H7 (cell line): ENCODE data around the gene TRDMT1. TPM values are rescaled to one million over a fixed set of nuclear protein-coding genes. Genes with fewer than 3 reads are reported as not detected.

Experiments used
- DNase-seq: peaks from one replicate; pipeline ENCODE4 v3.0.0; 2012
- H3K27me3 ChIP-seq: 2 replicates; pipeline ENCODE4 v1.6.0; 2011; ENCODE audit warnings: mild to moderate bottlenecking, low read length; ENCODE audit not compliant: control insufficient read depth, insufficient read depth
- H3K36me3 ChIP-seq: replicated peaks from 2 replicates; pipeline ENCODE4 v1.5.1; 2011; ENCODE audit warnings: low read length; ENCODE audit not compliant: control insufficient read depth, insufficient read depth
- H3K4me3 ChIP-seq: 2 replicates; pipeline ENCODE4 v1.5.1; 2011; ENCODE audit warnings: low read depth, mild to moderate bottlenecking, control low read depth, low read length, moderate library complexity; ENCODE audit not compliant: insufficient read depth
- total RNA-seq: library from RNA; depleted of rRNA; stranded (reverse); fragments of >200 nt; shearing (Covaris generic); gene quantifications from 2 replicates; pipeline ENCODE4 v1.2.3, GENCODE V29; 2014

Gene TRDMT1
- total RNA-seq, 1 experiment from 2014 or later = 8.0 TPM

DNA sequence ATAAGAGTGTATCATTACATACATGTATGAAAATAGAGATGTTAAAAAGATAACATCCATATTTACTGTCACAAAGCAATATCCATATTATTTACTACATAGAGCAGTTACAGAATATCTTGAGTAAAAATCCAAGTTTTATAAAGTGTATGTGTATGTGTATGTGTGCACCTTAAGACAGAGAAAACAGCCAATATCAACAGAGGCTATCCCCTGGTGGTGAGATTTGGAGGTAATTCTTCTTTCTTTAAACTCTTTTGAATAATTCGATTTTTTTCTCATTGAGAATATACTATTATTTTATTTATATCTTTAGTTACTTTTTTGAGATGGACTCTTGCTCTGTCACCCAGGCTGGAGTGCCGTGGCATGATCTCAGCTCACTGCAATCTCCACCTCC is 18.4 kb downstream of the TRDMT1 start:
- no peak for DNase-seq
- H3K4me3 ChIP-seq = no peak overlapping the region
- no peaks in the 10 kb centered on the region for H3K27me3 ChIP-seq
- no peaks in the 10 kb centered on the region for H3K36me3 ChIP-seq

- DNase-seq = no peak
- H3K4me3 ChIP-seq = no peak overlapping the region
- H3K36me3 ChIP-seq = no peaks in the 10 kb centered on the region
- no peaks in the 10 kb centered on the region for H3K27me3 ChIP-seq
Observed at GRCh38 chr10:17181751-17182150, 19.7 kb downstream of the TRDMT1 start.

DNA sequence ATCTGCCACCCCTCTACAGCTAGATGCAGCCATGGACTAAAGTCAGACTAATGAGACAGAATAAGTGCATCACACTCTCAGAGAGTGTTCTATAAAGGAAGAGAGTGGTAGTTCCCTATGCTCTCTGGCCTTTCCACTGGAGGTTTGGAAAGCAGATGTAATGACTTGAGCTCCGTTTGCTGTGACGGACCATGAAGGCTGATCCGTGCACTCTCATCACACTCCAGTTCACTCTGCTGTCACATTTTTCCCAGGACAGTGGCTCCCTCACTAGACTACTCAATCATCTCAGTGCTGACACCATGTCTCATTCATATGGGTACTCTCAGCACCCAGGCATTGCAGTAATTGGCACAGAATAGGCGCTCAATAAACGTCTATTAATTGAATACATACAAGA is 20.4 kb downstream of the TRDMT1 start:
- no peak for DNase-seq
- Histone ChIP-seq H3K4me3 (no peak overlapping the region), H3K27me3 (no peaks in the 10 kb centered on the region), H3K36me3 (no peaks in the 10 kb centered on the region)

DNA sequence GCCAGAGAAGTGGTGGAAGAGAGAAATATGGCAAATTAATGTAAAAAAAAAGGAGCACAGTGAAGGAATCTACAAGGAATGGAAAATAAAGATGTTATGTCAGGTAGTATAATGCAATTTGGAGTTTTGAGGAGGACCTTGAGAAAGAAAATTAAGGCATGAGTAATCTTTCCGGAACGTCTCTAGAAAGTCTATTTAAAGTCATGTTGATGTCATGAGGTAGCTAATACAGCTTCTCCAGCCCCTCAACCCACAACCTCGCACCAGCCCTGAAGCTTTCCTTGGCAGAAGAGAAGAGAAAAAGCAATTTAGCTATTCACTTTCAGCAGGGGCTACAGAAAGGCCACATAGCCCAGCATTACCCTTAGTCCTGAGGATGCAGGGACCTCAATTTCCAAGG is 22.5 kb downstream of the TRDMT1 start:
- Histone ChIP-seq H3K4me3 (no peak overlapping the region), H3K36me3 (no peaks in the 10 kb centered on the region), H3K27me3 (no peaks in the 10 kb centered on the region)
- no peak for DNase-seq

DNA sequence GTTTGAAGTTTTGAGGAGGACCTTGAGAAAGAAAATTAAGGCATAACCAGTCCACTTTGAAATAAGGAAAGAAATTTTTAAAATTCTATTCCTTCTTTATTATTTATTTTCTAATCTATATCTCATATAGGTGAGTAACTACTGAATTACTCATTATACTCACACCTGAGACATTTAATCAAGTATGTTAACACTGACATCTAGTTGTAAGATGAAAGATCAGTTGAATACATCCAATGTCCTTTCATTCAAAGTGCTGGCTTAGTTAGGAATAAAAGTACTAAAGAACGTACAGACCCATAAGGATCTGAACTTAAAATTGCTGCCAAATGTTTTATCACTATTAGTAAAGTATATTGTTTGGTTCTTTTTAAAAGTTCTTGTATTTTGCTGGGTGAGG is 23.5 kb downstream of the TRDMT1 start:
- no peak for DNase-seq
- no peaks in the 10 kb centered on the region for H3K36me3 ChIP-seq
- H3K4me3 ChIP-seq = no peak overlapping the region
- H3K27me3 ChIP-seq = no peaks in the 10 kb centered on the region

GRCh38 chr10:17177014-17177413 is 24.5 kb downstream of the TRDMT1 start:
- no peak for DNase-seq
- H3K36me3 ChIP-seq = no peaks in the 10 kb centered on the region

GRCh38 chr10:17176091-17176490 is 25.4 kb downstream of the TRDMT1 start:
- Histone ChIP-seq H3K4me3 (no peak overlapping the region), H3K27me3 (no peaks in the 10 kb centered on the region), H3K36me3 (no peaks in the 10 kb centered on the region)
- DNase-seq = no peak

More at GRCh38 chr10:17177014-17177413, 24.5 kb downstream of the TRDMT1 start:
- Histone ChIP-seq H3K27me3 (no peaks in the 10 kb centered on the region), H3K4me3 (no peak overlapping the region)

DNA sequence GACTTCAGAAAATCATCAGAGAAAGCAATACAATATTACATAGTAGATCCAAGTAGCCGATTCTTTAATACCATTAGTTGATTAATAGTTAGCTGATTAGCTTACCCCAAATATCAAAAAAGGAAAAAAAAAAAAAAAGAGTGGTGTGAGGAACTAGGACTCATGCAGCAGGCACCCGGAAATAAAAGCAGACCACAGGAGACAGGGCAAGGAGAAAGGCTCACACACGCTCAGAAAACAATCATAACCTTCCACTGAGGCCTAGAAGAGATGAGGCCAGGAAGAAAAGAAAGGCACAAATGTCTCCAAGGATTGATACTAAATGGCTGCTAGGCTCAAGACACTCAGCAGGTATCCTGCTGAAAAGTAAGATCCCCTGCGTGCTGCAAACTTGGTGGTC is 25.9 kb downstream of the TRDMT1 start:
- Histone ChIP-seq H3K27me3 (no peaks in the 10 kb centered on the region), H3K36me3 (no peaks in the 10 kb centered on the region), H3K4me3 (no peak overlapping the region)
- no peak for DNase-seq

DNA sequence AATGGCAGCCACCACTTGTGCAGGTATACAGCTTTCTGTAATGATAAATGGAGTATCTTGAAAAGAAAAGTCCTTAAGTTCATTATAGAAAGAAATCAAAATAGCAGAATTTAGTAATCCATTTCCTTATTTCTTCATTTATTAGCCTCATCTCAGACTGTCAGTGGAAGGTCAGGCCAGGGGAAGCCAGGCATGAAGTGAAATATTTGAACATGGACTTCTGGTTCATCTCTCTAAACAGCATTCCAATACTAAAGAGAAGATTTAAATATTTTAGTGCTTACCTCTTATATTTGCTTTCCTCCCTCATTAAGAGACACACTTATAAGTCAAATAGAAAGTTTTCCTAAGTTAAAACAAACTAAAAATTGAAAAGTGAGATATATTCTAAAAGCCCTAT is 26.8 kb downstream of the TRDMT1 start:
- Histone ChIP-seq H3K4me3 (no peak overlapping the region), H3K27me3 (no peaks in the 10 kb centered on the region), H3K36me3 (no peaks in the 10 kb centered on the region)
- no peak for DNase-seq

DNA sequence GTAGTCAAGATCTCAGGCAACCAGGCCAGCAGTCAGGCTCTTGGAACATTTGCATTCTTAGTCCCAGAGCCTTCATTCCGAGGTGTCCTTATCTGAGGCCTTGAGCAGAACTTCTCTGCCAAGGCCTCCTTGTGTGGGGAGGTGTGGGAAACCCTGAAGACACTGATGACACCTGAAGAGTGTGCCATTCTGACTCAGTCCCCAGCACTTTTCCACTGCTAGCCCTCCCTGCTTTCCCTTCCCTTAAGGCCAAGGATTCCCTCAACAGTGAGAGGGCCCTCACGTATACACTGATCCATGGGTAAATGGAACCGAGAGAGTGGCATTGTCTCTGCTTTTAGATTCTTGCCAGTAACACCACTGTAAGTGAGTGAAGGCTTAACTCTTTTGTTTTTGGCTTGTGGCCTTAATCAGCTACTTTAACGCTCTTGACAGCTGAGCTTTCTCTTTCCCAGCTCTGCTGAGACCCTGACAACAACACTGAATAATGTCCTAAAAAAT is 30.3 kb downstream of the TRDMT1 start:
- H3K36me3 ChIP-seq = no peaks in the 10 kb centered on the region
- H3K27me3 ChIP-seq = no peaks in the 10 kb centered on the region
- no peak overlapping the region for H3K4me3 ChIP-seq
- no peak for DNase-seq

DNA sequence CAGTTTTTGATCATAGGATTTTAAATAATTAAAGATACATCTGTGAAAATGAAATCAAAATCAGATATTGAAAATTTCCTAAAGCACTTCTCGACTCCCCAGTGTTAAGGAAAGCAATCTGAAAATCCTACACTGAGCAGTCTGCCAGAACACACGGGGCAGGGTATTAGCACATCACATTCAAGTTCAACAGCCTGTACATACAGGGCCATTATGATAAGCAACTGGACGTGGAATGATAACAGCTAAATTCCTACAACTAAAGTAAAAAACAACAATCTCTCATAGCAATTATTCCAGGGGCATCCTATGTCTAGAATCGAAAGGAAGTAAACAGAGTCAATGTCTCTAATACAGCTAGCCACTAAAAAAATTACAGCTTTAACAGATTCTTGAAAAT is 31.7 kb downstream of the TRDMT1 start:
- DNase-seq = no peak
- H3K27me3 ChIP-seq = no peaks in the 10 kb centered on the region
- H3K4me3 ChIP-seq = no peak overlapping the region
- H3K36me3 ChIP-seq = no peaks in the 10 kb centered on the region

DNA sequence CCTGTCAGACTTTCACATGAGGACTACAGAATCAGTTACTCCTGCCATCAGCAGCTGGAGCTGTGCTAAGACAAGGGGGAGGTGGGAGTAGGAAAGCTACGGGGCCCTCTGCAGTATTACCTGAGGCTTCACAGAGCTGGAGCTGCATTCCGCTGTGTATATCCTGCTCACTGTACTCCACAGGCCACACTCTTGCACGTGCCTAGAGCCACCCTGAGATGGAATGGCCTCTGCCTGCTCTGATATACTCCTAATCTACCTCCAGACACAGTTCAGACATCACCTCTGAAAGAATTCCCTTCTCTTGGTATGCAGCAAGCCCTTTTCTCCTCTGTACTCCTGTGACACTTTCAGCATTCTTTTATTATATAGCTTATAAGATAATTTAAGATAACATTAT is 34.8 kb downstream of the TRDMT1 start:
- no peak overlapping the region for H3K4me3 ChIP-seq
- no peaks in the 10 kb centered on the region for H3K27me3 ChIP-seq
- no peak for DNase-seq
- H3K36me3 ChIP-seq = no peaks in the 10 kb centered on the region

GRCh38 chr10:17162828-17163227 is 38.6 kb downstream of the TRDMT1 start:
- Histone ChIP-seq H3K4me3 (no peak overlapping the region), H3K27me3 (no peaks in the 10 kb centered on the region)
- DNase-seq = no peak

GRCh38 chr10:17161775-17162174 is 39.7 kb downstream of the TRDMT1 start:
- no peak for DNase-seq
- H3K4me3 ChIP-seq = no peak overlapping the region
- H3K36me3 ChIP-seq = no peaks in the 10 kb centered on the region
- H3K27me3 ChIP-seq = no peaks in the 10 kb centered on the region

More at GRCh38 chr10:17162828-17163227, 38.6 kb downstream of the TRDMT1 start:
- no peaks in the 10 kb centered on the region for H3K36me3 ChIP-seq

GRCh38 chr10:17157024-17157423 is 44.4 kb downstream of the TRDMT1 start:
- Histone ChIP-seq H3K36me3 (no peaks in the 10 kb centered on the region), H3K27me3 (no peaks in the 10 kb centered on the region), H3K4me3 (no peak overlapping the region)
- no peak for DNase-seq

DNA sequence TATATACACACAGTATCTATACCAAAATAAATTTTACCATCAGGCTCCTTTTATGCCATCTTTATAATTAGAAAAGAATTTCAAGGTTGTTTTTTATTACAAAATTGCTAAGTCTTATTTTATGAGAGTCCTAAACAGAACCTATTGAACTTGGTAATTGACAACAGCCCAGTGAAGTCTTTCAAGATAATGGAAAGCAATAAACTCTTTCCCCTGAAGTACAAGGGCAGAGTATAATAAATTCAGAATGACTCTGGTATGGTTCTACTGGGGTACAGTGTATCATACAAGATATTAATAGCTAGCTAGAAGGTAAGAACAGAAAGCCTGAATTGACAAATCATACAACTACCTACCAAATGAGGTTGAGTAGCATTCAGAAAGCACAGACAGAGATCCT is 45.6 kb downstream of the TRDMT1 start:
- no peaks in the 10 kb centered on the region for H3K27me3 ChIP-seq
- DNase-seq = no peak
- H3K36me3 ChIP-seq = no peaks in the 10 kb centered on the region
- no peak overlapping the region for H3K4me3 ChIP-seq
